K562 (cell line): Measurements from ENCODE around the gene TOM1.

Experiments
- ELK1 ChIP-seq: sonication (generic); formaldehyde crosslinking; IDR thresholded peaks from 2 replicates; pipeline ENCODE4 v1.8.1; 2022; ENCODE audit warnings: missing genetic modification reagents
- FOXM1 ChIP-seq, 2 experiments: fragments of 450-650 bp in 1 of 2; sonication (generic) in 1 of 2; formaldehyde crosslinking in 1 of 2; IDR thresholded peaks; 2 replicates each; pipeline versions ENCODE4 v1.6.1 to v1.9.0; 2017 to 2022; ENCODE audit warnings: low read depth in 2 of 2, mild to moderate bottlenecking in 2 of 2, missing genetic modification reagents in 1 of 2, moderate library complexity in 1 of 2
- HDAC6 ChIP-seq: IDR thresholded peaks from 2 replicates; pipeline ENCODE4 v1.6.1; 2012; ENCODE audit warnings: low read depth, mild to moderate bottlenecking, control low read depth, inconsistent platforms, low read length, moderate library complexity
- HINFP ChIP-seq: fragments of 450-650 bp; conservative IDR thresholded peaks from 2 replicates; pipeline ENCODE4 v1.6.1; 2016; ENCODE audit warnings: missing genetic modification characterization, low read depth, mild to moderate bottlenecking, control low read depth, missing compliant biosample characterization
- IRF2 ChIP-seq: sonication (generic); formaldehyde crosslinking; IDR thresholded peaks from 2 replicates; pipeline ENCODE4 v1.8.1; 2022; ENCODE audit warnings: mild to moderate bottlenecking, missing genetic modification reagents
- MAX ChIP-seq: sonication (generic); formaldehyde crosslinking; IDR thresholded peaks from 2 replicates; pipeline ENCODE4 v1.9.0; 2022; ENCODE audit warnings: mild to moderate bottlenecking, missing genetic modification reagents
- MYC ChIP-seq, 2 experiments: fragments of 250-450 bp in 1 of 2; sonication (Bioruptor Pico) in 1 of 2; IDR thresholded peaks; 2 replicates each; pipeline versions ENCODE4 v1.5.1 to v1.6.1; 2012 to 2021; ENCODE audit warnings: low read depth in 2 of 2, borderline replicate concordance in 1 of 2, improper control_type of control experiment in 1 of 2, low read length in 1 of 2, mild to moderate bottlenecking in 1 of 2, moderate library complexity in 1 of 2
- RAD21 ChIP-seq, 2 experiments: fragments of 250-450 bp in 1 of 2; fragments of 450-650 bp in 1 of 2; sonication (Bioruptor Pico) in 1 of 2; formaldehyde crosslinking in 1 of 2; IDR thresholded peaks in 1 of 2; conservative IDR thresholded peaks in 1 of 2; 2 replicates each; pipeline versions ENCODE4 v1.4.0 to v1.8.0; 2020 to 2022; ENCODE audit warnings: mild to moderate bottlenecking in 2 of 2, moderate library complexity in 1 of 2
- ZBTB40 ChIP-seq, 2 experiments: fragments of 450-650 bp in 1 of 2; sonication (generic) in 1 of 2; formaldehyde crosslinking in 1 of 2; IDR thresholded peaks; 2 replicates each; pipeline versions ENCODE4 v1.7.1 to v1.9.0; 2016 to 2022; ENCODE audit warnings: inconsistent platforms in 1 of 2, mild to moderate bottlenecking in 1 of 2, missing genetic modification reagents in 1 of 2
- ZFPM2 ChIP-seq: fragments of 250-450 bp; sonication (Bioruptor Pico); IDR thresholded peaks from 2 replicates; pipeline ENCODE4 v1.5.1; 2022; ENCODE audit warnings: mild to moderate bottlenecking
- ZNF175 ChIP-seq: fragments of 200-800 bp; sonication (Bioruptor generic); IDR thresholded peaks from 2 replicates; pipeline ENCODE4 v1.6.1; 2016; ENCODE audit warnings: low read depth, mild to moderate bottlenecking, missing genetic modification characterization, missing compliant biosample characterization
- ZNF77 ChIP-seq: fragments of 250-450 bp; sonication (Bioruptor Pico); IDR thresholded peaks from 2 replicates; pipeline ENCODE4 v1.5.0; 2020

GRCh38 chr22:35368386-35368785 is 68.7 kb downstream of the TOM1 start:
- TF ChIP-seq ELK1 (CRISPR knock-in tag): no peak
- no peak for TF ChIP-seq ZNF175
- TF ChIP-seq RAD21 (CRISPR knock-in tag; conservative IDR thresholded peaks at IDR 0.05 in 1 of 2, IDR thresholded peaks at IDR 0.05 in 1 of 2): no peak
- no peak for TF ChIP-seq ZBTB40 (IDR thresholded peaks at IDR 0.05)
- TF ChIP-seq ZBTB40 (CRISPR knock-in tag; IDR thresholded peaks at IDR 0.05): no peak
- no peak for TF ChIP-seq MAX (CRISPR knock-in tag)
- TF ChIP-seq HINFP: no peak
- TF ChIP-seq ZNF77 (CRISPR knock-in tag): no peak
- TF ChIP-seq ZFPM2 (CRISPR knock-in tag): no peak
- no peak for TF ChIP-seq IRF2 (CRISPR knock-in tag)
- TF ChIP-seq MYC (IDR thresholded peaks at IDR 0.05; ENCODE audit: low read depth, low read length): no peak
- TF ChIP-seq MYC (CRISPR knock-in tag; IDR thresholded peaks at IDR 0.05; ENCODE audit: borderline replicate concordance, low read depth): no peak
- no peak for TF ChIP-seq HDAC6
- no peak for TF ChIP-seq FOXM1 (IDR thresholded peaks at IDR 0.05; ENCODE audit: low read depth)
- TF ChIP-seq FOXM1 (CRISPR knock-in tag; IDR thresholded peaks at IDR 0.05; ENCODE audit: low read depth): no peak
